T-helper 9 cell (primary cell): ENCODE measurements around the gene ZNF778.
"Not testable (repeated sequence)": the region's sequence is repeated elsewhere in the genome, so short reads cannot be mapped to it uniquely, and the experiment has no call there.

Experiments used
- DNase-seq: peaks from one replicate; pipeline ENCODE4 v3.0.0-alpha.2; 2020

ZNF778 gene

DNA sequence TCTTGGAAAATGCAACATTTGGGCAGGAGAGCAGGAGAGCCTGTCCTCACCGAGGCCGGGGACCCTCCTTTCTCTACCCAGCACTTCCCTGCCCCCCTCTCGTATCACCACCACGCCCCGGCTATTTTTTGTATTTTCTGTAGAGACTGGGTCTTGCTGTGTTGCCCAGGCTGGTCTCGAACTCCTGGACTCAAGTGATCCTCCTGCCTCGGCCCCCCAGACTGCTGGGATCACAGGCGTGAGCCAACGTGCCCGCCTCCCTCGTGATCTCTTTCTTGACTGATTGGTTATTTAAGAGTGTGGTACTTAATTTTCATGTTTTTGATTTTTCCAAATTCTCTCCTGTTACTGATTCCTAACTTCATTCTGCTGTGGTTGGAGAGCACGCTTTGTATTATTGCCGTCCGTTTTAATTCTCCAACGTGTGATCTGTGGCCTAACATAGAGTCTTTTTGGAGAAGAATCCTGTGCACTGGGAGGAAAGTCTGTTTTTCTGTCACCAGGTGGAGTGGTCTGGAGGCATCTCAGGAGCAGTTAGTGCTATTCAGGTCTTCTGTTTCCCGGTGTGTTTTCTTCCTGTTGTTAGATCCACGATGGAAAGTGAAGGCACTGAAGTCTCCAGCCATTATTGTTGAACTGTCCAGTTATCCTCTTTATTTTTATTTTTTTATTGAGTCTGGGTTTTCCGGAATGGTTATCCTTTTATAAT is 40.4 kb downstream of the ZNF778 start:
- no peak for DNase-seq

DNA sequence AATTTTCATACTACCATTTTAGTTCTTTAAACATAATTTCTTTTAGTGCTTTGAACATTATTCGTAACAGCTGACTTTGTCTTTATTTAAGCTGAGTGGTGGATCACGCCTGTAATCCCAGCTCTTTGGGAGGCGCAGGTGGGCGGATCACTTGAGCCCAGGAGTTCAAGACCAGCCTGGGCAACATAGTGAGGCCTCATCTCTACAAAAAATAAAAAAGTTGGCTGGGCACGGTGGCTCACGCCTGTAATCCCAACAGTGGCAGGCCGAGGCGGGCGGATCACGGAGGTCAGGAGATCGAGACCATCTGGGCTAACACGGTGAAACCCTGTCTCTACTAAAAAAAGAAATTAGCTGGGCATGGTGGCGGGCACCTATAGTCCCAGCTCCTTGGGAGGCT is 42.4 kb downstream of the ZNF778 start:
- not testable (repeated sequence) for DNase-seq

DNA sequence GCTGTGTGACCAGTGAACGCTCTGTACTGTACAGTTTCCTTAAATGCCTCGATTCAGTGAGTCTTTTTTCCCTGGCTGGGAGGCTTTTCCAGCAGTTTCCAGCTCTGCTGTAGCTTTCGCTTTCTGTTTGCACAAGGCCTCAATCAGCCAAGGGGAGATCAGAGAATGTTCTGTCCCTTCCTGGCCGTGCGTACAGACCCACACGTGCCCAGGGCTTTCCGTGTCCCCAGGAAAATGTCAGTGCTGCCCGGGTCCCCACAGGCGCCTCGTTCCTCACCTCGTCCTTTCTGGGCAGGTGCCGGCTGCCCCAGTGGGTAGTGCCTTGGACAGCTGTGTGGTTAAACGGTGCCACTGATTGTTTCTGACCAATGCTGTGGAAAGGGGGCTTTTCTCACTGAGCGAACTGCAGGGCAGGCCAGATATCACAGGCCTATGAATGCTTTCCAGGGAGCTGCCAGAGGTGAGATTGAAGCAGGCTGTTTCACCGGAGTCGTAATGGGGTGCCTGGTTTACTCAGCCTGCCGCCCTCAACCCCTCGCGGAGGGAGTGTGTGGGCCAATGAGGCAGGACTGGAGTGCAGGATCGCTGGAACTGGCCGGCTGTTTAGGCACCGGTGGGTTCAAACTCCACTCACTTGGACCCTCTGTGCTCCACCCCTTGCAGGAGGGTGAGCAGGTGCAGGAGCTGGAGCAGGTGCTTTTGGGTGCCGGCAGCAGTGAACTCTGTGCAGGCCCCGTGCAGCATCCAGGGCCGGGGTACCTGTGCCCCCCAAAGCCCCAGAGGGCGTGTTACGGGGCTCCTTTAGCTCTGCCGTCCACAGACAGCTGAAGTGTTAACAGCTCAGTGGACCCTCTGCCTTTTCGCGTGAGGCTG is 44.4 kb downstream of the ZNF778 start:
- no peak for DNase-seq

DNA sequence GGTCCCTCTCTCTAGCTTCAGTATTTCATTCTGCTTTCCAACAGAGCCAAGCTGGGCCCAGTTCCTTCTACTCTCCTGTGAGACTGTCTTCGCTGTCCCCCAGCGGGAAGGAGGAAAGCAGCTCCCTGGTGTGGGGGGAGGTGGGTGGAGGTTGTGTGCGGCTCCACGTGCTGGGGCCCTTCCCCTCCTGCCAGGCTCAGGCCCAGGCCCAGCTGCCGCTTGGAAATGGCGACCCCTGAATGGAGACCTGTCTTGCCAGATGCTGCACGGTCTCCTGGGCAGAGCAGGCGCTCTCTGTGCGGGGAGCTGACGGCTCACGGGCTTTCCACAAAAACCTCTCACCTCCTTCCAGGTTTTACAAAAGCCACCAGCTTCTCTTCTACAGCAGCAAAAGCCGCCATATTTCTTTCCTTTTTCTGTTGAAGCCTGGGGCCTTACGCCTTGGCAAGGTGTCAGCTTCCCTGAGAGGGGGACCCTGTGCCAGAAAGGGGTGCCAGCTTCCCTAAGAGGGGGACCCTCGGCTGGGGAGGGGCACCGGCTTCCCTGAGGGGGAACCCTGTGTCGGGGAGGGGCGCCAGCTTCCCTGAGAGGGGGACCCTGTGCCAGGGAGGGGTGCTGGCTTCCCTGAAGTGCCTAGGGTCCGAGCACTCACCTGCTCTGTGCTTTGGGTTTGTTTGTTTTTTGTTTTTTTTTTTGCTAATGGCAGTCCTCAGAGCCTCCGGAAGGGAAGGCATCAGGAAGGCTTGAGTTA is 47.5 kb downstream of the ZNF778 start:
- DNase-seq, result no peak

- DNase-seq, result no peak
Measured at GRCh38 chr16:89265647-89266046, 48.1 kb downstream of the ZNF778 start.

- DNase-seq, result no peak
Measured at GRCh38 chr16:89266521-89267134, 49.1 kb downstream of the ZNF778 start.

- DNase-seq, result not testable (repeated sequence)
Measured at GRCh38 chr16:89267746-89268145, 50.2 kb downstream of the ZNF778 start.

GRCh38 chr16:89268585-89268984 is 51.1 kb downstream of the ZNF778 start:
- DNase-seq, result no peak

DNA sequence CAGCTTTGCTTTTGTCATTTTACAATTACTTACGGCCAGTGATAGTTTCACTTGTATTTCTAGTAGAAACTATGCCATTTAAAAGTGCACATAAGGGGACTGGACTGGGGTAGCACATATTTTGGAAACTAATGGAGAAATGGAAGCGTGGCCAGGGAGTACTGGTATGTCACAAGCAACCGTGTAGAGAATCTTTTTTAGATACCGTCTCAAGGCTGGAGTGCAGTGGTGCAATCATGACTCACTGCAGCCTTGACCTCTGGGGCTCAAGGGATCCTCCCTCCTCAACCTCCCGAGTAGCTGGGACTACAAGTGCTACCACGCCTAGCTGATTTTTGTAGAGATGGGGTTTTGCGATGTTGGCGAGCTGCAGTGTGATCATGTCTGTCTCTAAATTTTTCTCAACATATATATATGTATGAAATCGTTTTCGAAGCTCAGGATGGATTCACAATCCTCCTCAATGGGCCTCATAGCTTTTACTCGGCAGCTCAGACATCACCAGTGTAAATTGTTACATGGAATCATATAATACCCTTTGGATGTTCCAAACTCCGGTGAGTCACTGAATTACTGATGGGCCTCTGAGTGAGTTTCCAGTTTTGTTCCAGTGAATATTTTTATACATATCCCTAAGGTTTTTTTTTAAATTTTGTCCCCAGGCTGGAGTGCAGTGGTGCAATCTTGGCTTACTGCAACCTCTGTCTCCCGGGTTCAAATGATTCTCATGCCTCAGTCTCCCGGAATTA is 51.7 kb downstream of the ZNF778 start:
- no peak for DNase-seq

DNA sequence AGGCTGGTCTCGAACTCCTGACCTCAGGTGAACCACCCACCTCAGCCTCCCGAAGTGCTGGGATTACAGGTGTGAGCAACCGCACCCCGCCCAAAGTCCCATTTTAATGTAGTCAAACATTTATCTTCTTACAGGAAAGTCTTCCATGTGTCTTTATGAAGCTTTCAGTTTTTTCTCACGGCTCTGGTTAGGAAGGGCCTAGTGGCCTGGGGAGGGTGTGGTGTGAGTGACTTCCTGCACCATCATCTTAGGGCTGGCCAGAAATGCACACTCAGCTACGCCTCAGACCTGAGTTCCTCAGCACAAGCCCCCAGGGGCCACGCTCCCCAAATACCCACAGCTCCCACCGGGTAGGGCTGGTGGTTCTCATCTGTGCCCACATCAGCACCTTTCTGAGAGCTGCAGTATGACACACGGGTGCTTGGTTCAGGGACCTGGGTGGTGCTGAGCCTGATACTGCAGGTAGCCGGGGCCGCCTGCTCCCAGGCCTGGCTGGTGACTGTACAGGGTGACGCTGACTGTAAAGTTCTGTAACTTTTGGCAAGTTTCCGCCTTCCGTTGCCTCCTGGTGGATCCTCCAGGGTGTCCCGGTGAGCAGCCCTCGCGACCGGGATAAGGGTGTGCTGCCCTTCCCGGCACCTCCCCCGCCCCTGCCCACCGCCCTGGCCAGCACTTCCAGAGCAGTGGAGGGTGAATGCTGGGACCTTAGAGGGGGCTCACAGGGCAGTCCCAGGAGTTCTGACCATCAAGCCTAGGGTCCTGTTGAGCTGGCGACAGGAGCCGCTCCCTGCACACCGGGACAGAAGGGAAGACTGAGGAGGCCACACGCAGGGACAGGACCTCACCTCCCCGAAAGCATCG is 52.5 kb downstream of the ZNF778 start:
- no peak for DNase-seq

GRCh38 chr16:89270666-89271345 is 53.3 kb downstream of the ZNF778 start:
- no peak for DNase-seq

- DNase-seq, result no peak
Measured at GRCh38 chr16:89272631-89273030, 55.1 kb downstream of the ZNF778 start.

DNA sequence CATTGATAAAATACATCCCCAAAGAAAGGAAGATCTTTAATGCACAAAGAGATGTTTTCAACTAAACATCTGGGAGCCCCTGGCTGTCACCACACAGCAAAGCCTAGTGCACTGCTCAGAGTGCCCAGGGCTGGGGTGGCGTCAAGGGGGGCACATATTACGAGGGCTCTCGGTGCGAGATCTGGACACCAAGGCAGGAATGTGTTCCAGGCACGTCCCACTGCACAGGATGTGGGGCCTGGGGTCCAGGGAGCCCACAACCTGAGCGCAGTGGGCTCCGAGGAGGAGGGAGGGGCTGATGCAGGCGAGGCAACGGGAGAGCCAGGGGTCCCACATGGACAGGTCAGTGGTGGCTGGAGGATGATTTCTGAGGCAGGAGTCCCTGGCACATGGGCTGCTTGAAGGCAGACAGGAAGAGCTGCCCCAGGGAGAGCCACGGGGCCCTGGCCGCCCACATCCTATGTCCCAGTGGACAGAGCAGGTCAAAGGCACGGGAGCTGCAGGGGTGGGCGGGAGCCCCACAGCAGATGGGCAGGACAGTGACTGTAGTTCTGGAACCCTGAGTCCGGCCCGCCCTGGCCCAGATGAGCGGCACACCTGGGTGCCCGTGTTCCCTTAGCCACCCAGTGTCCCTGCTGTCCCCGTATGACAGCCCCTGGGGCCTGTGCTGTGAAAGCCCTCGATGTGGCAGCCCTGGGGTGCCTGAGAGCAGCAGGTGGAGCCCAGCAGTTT is 56.4 kb downstream of the ZNF778 start:
- DNase-seq, result no peak

DNA sequence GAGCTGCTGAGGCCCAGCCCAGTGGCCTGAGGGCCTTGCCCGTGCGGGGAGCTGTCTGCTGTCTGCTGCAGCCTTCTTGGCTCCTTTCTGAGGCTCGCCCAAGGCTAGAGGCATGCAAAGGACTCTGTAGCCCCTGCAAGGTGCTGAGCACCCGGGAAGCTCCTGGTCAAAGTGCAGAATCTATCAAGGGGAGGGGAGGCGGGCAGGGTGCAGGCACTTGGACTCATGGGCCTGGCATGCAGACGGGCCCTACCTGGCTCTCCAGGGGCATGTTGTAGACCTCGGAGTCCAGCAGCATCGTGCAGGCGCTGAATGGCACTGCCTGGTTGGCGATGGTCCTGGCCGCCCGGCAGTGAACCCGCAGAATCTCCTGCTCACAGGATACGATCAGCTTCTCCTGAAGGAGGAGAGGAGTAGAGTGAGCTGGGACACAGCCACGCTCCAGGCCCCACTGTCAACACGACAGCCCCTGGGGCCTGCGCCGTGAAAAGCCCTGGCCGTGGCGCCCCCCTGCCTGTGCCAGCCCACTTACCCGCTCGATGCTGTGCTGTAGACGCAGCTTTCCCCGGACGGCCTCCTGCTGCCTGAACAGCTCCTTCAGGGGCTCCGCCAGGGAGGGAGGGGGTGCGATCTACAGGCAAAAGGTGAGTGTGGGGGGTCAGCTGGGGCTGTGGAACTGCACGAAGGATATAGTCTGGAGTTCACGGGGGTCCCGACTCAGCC is 57.2 kb downstream of the ZNF778 start:
- DNase-seq, result no peak

GRCh38 chr16:89275284-89275584 is 57.7 kb downstream of the ZNF778 start:
- DNase-seq, result no peak

DNA sequence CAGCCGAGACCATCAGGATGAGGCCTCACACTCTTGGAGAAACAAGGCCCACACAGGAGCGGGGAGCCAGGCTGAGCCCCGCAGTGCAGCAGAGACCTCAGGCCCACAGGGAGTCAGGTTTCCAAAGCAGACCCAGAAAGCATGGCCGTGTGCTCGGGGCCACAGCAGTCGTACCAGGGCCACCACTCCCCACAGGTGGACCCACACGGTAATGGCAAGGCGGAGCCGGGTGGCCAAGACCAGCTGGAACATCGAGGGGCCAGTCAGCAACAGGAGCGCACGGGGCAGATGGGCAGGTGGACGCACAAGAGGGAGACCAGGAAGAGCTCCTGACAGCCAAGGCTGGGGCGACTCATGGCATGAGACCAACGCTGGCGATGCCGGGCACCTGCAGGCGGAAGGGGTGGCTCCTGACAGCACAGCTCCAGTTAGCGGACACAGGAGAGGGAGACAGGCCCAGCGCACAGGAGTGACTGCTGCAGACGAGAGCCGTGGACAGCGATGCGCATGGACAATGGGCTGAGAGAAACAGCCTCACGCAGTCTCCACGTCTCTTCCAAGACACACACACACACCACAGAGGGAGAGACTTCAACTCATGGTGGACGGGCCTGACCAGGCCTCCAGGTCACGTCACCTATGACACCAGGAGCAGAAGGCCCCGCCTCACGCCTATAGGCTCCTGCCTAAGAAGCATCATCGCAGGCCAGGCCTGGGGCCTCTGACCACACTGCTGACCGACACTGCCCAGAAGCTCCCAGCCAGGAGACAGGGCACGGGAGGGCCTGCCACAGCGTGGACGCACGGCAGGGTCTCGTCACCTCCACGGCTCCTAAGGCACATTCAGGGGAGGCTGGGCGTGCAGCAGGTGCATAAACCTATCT is 58.6 kb downstream of the ZNF778 start:
- no peak for DNase-seq

DNA sequence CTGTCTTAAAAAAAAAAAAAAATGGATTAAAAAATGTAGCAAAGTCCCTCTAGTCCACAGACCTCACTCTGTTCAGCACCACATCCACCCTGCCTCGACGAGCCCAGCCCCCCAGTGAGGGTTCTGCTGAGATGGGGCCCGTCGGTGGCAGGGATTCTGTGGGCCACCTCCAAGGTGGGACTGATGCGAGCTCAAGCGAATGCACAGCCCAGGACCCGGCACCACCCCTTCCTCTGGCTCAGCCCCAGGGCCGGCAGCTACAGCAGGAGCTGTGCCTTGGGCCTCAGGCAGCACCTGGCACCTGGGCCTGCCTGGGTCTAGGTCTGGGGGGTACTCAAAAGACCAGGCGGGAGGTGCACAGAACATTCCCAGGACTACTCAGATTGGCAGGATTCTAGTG is 59.5 kb downstream of the ZNF778 start:
- no peak for DNase-seq

- DNase-seq, result no peak
Measured at GRCh38 chr16:89277641-89278341, 60.3 kb downstream of the ZNF778 start.
